HCT116 (cell line): ENCODE measurements around the gene NCOA6. TPM values are rescaled to one million over a fixed set of nuclear protein-coding genes. Genes with fewer than 3 reads are reported as not detected.

Experiments
- ATAC-seq: fragments of 200-7000 bp; cut with Tn5 transposase; 2 replicates; pipeline ENCODE4 v1.9.1; 2020; ENCODE audit warnings: mild to moderate bottlenecking, moderate library complexity
- BruUV-seq: library from RNA; stranded (reverse); fragments of 400-500 nt; replicated peaks from 2 replicates; lab custom pipeline; 2021; lab: Mats Ljungman, UMichigan
- CTCF ChIA-PET: fragments of 300-600 bp; sonication (Branson Sonifier 250); formaldehyde crosslinking; loops from one replicate; lab custom pipeline; 2021; ENCODE audit warnings: antibody characterized with exemption; lab: Charles Lee
- POLR2A ChIA-PET: fragments of 300-600, 350-600 bp; sonication (Branson Sonifier 250); formaldehyde crosslinking; loops from one replicate; lab custom pipeline; 2021; ENCODE audit warnings: antibody characterized with exemption; lab: Charles Lee
- RAD21 ChIA-PET, 2 experiments: fragments of 300-600 bp; sonication (Branson Sonifier 250); formaldehyde crosslinking; loops; one replicate each; lab custom pipeline; 2023; ENCODE audit warnings: low total read pairs in 2 of 2; ENCODE audit not compliant: uncharacterized antibody in 2 of 2, unreplicated experiment in 2 of 2, low non-redundant PET in 1 of 2; lab: Charles Lee
- DNase-seq: peaks from one replicate; pipeline ENCODE4 v3.0.0-alpha.2; 2010; ENCODE audit warnings: low read depth, low spot score
- H2AFZ ChIP-seq: fragments of 200-600 bp; shearing (Covaris generic), sonication (generic); 2 replicates; pipeline ENCODE4 v1.6.1; 2017; ENCODE audit warnings: low read depth, mixed run types, mixed read lengths, antibody characterized with exemption, low read length; ENCODE audit not compliant: poor library complexity, severe bottlenecking
- H3K27ac ChIP-seq: 2 replicates; pipeline ENCODE4 v1.5.1; 2012; ENCODE audit warnings: low read depth, low read length
- H3K27me3 ChIP-seq: fragments of 200-600 bp; sonication (generic); 2 replicates; pipeline ENCODE4 v1.6.1; 2016; ENCODE audit warnings: mixed run types, low read length, mixed read lengths; ENCODE audit not compliant: insufficient read depth
- H3K36me3 ChIP-seq, 2 experiments: fragments of 200-500 bp in 1 of 2; fragments of 200-600 bp in 1 of 2; sonication (Bioruptor generic) in 1 of 2; sonication (generic) in 1 of 2; 2 replicates each; pipeline versions ENCODE4 v1.5.1 to v1.6.1; 2014 to 2016; ENCODE audit warnings: low read length in 2 of 2, inconsistent platforms in 1 of 2, mixed read lengths in 1 of 2, mixed run types in 1 of 2; ENCODE audit not compliant: insufficient read depth in 2 of 2, control insufficient read depth in 1 of 2
- H3K4me1 ChIP-seq, 2 experiments: fragments of 200-600 bp in 1 of 2; sonication (generic) in 1 of 2; 2 replicates each; pipeline versions ENCODE4 v1.5.1 to v1.6.1; 2012 to 2017; ENCODE audit warnings: low read length in 2 of 2, inconsistent platforms in 1 of 2, mild to moderate bottlenecking in 1 of 2, mixed read lengths in 1 of 2, mixed run types in 1 of 2, moderate library complexity in 1 of 2; ENCODE audit not compliant: insufficient read depth in 2 of 2, control insufficient read depth in 1 of 2
- H3K4me2 ChIP-seq: fragments of 200-600 bp; sonication (generic); 2 replicates; pipeline ENCODE4 v1.6.1; 2017; ENCODE audit warnings: mixed run types, low read length, mixed read lengths
- H3K4me3 ChIP-seq, 2 experiments: fragments of 200-600 bp in 1 of 2; sonication (generic) in 1 of 2; replicated peaks in 1 of 2; 2 replicates each; pipeline ENCODE4 v1.5.1; 2011 to 2016; ENCODE audit warnings: low read length in 2 of 2, control low read depth in 1 of 2, low read depth in 1 of 2, mild to moderate bottlenecking in 1 of 2, mixed read lengths in 1 of 2, mixed run types in 1 of 2
- H3K79me2 ChIP-seq: fragments of 200-600 bp; sonication (generic); 2 replicates; pipeline ENCODE4 v1.6.1; 2017; ENCODE audit warnings: mild to moderate bottlenecking, mixed run types, low read length, moderate library complexity, mixed read lengths; ENCODE audit not compliant: insufficient read depth
- H3K9ac ChIP-seq: fragments of 200-600 bp; sonication (generic); 2 replicates; pipeline ENCODE4 v1.6.1; 2016; ENCODE audit warnings: low read length, mixed read lengths
- H3K9me2 ChIP-seq: fragments of 200-600 bp; sonication (generic), shearing (Covaris generic); 2 replicates; pipeline ENCODE4 v1.6.1; 2017; ENCODE audit warnings: mixed run types, mild to moderate bottlenecking, moderate library complexity; ENCODE audit not compliant: insufficient read depth
- H3K9me3 ChIP-seq, 2 experiments: fragments of 200-500 bp in 1 of 2; fragments of 200-600 bp in 1 of 2; sonication (Bioruptor generic) in 1 of 2; sonication (generic) in 1 of 2; 2 replicates each; pipeline ENCODE4 v1.6.1; 2014 to 2017; ENCODE audit warnings: low read length in 2 of 2, mixed read lengths in 2 of 2, inconsistent platforms in 1 of 2, low read depth in 1 of 2, mild to moderate bottlenecking in 1 of 2, mixed run types in 1 of 2, moderate library complexity in 1 of 2; ENCODE audit not compliant: control insufficient read depth in 1 of 2, insufficient read depth in 1 of 2
- H4K20me1 ChIP-seq: fragments of 200-600 bp; sonication (generic), shearing (Covaris generic); 2 replicates; pipeline ENCODE4 v1.6.1; 2017; ENCODE audit warnings: mixed run types, mild to moderate bottlenecking, moderate library complexity; ENCODE audit not compliant: insufficient read depth
- CBX3 ChIP-seq: IDR thresholded peaks from 2 replicates; pipeline ENCODE4 v1.6.1; 2012; ENCODE audit warnings: low read depth
- CTCF ChIP-seq, 3 experiments: fragments of 200-600 bp in 1 of 3; sonication (generic) in 1 of 3; IDR thresholded peaks in 2 of 3; conservative IDR thresholded peaks in 1 of 3; 2 replicates each; pipeline ENCODE4 v1.5.1; 2012 to 2017; ENCODE audit warnings: low read depth in 2 of 3, low read length in 2 of 3, antibody characterized with exemption in 1 of 3, borderline replicate concordance in 1 of 3, control low read depth in 1 of 3, mild to moderate bottlenecking in 1 of 3, mixed read lengths in 1 of 3, mixed run types in 1 of 3, moderate library complexity in 1 of 3; ENCODE audit not compliant: insufficient read depth in 1 of 3
- EGR1 ChIP-seq: IDR thresholded peaks from 2 replicates; pipeline ENCODE4 v1.6.1; 2012; ENCODE audit warnings: low read depth
- ELF1 ChIP-seq: IDR thresholded peaks from 2 replicates; pipeline ENCODE4 v1.6.1; 2012; ENCODE audit warnings: low read depth, borderline replicate concordance
- EZH2 ChIP-seq: fragments of 200-600 bp; sonication (generic); IDR thresholded peaks from 2 replicates; pipeline ENCODE4 v1.6.1; 2017; ENCODE audit warnings: antibody characterized with exemption, mixed run types
- EZH2phosphoT487 ChIP-seq: fragments of 200-600 bp; IDR thresholded peaks from 2 replicates; pipeline ENCODE4 v1.6.1; 2018; ENCODE audit warnings: antibody characterized with exemption, borderline replicate concordance
- FOSL1 ChIP-seq: IDR thresholded peaks from 2 replicates; pipeline ENCODE4 v1.6.1; 2012; ENCODE audit warnings: low read depth
- JUND ChIP-seq: IDR thresholded peaks from 2 replicates; pipeline ENCODE4 v1.6.1; 2012
- MAX ChIP-seq: IDR thresholded peaks from 2 replicates; pipeline ENCODE4 v1.6.1; 2012
- POLR2A ChIP-seq: IDR thresholded peaks from 2 replicates; pipeline ENCODE4 v1.7.0; 2011; ENCODE audit warnings: borderline replicate concordance; ENCODE audit not compliant: insufficient read depth, insufficient read length; ENCODE audit errors: extremely low read depth
- POLR2AphosphoS5 ChIP-seq: IDR thresholded peaks from 2 replicates; pipeline ENCODE4 v1.6.1; 2011; ENCODE audit warnings: mild to moderate bottlenecking, low read depth, low read length, moderate library complexity
- RAD21 ChIP-seq: IDR thresholded peaks from 2 replicates; pipeline ENCODE4 v1.6.1; 2012; ENCODE audit warnings: low read depth, mild to moderate bottlenecking
- SIN3A ChIP-seq: IDR thresholded peaks from 2 replicates; pipeline ENCODE4 v1.6.1; 2012; ENCODE audit warnings: low read depth
- TCF7L2 ChIP-seq: IDR thresholded peaks from 2 replicates; pipeline ENCODE4 v1.7.0; 2011; ENCODE audit warnings: borderline replicate concordance, inconsistent platforms; ENCODE audit not compliant: insufficient read depth, insufficient read length; ENCODE audit errors: extremely low read depth
- YY1 ChIP-seq: IDR thresholded peaks from 2 replicates; pipeline ENCODE4 v1.6.1; 2011; ENCODE audit warnings: low read length, low read depth, moderate library complexity, mild to moderate bottlenecking; ENCODE audit not compliant: insufficient replicate concordance; ENCODE audit errors: extremely low read depth
- ZNF274 ChIP-seq: fragments of 200-500 bp; sonication (Bioruptor generic); IDR thresholded peaks from 2 replicates; pipeline ENCODE4 v1.6.1; 2014; ENCODE audit warnings: mild to moderate bottlenecking, low read depth, low read length, inconsistent platforms
- intact Hi-C: fragments of 100-400 bp; cut with micrococcal nuclease; formaldehyde crosslinking; loops from 2 replicates; pipeline ENCODE4 v1.10.0; 2022
- total RNA-seq: library from RNA; stranded (reverse); gene quantifications from one replicate; pipeline ENCODE4 v1.2.1, GENCODE V29; 2021; ENCODE audit not compliant: unreplicated experiment

NCOA6 gene
- total RNA-seq, 1 experiment from 2014 or later, result 24.8 TPM

- TF ChIP-seq POLR2AphosphoS5 (peak; percentile 91), ZNF274 (no peak), TCF7L2 (peak; percentile 56), POLR2A (peak; percentile 83), JUND (no peak), ELF1 (peak; percentile 52), EZH2phosphoT487 (no peak), SIN3A (no peak; the same call in 1 of the 2 replicates), CBX3 (peak; percentile 39; the same call in 1 of the 2 replicates), FOSL1 (no peak), CTCF (IDR thresholded peaks at IDR 0.05 in 2 of 3, conservative IDR thresholded peaks at IDR 0.05 in 1 of 3; ENCODE audit: borderline replicate concordance in 1 of 3, insufficient read depth in 1 of 3, low read depth in 2 of 3, low read length in 2 of 3) (no peak)
These were observed 148.6 kb downstream of the NCOA6 start, which contains the start of gene PIGU (continued) for GRCh38 chr20:34676642-34677373.

GRCh38 chr20:34675993-34676641 is 149.3 kb downstream of the NCOA6 start:
- Histone ChIP-seq H3K9me3 (no peaks in the 10 kb centered on the region), H3K9ac (peak overlapping the region; percentile 75), H3K36me3 (no peaks in the 10 kb centered on the region), H3K79me2 (peaks cover 21% of the 10 kb centered on the region), H2AFZ (no peak overlapping the region), H4K20me1 (no peaks in the 10 kb centered on the region), H3K27ac (peak overlapping the region; percentile 55), H3K4me3 (peak overlapping the region; percentile 76 to 87), H3K9me2 (no peaks in the 10 kb centered on the region), H3K4me1 (peaks cover 7 to 12% of the 10 kb centered on the region in 2 experiments; a peak in 3 of 4 replicates), H3K27me3 (no peaks in the 10 kb centered on the region), H3K4me2 (peak overlapping the region; percentile 89)
- peak; percentile 5 for ATAC-seq
- DNase-seq, result no peak
- POLR2A ChIA-PET, result no interaction called here
- RAD21 ChIA-PET, result no interaction called here
- CTCF ChIA-PET, result interaction anchor here (0.7 kb wide), 2 partner anchors 94 to 415 kb away, joined by 3 to 4 read pairs; no protein-coding TSS in a partner anchor
- intact Hi-C loops, result no loop called here
- BruUV-seq, result TSS peak; percentile 75
- TF ChIP-seq FOSL1, result no peak
- TF ChIP-seq EZH2, result no peak
- no peak for TF ChIP-seq CTCF (IDR thresholded peaks at IDR 0.05 in 2 of 3, conservative IDR thresholded peaks at IDR 0.05 in 1 of 3; ENCODE audit: borderline replicate concordance in 1 of 3, insufficient read depth in 1 of 3, low read depth in 2 of 3, low read length in 2 of 3)
- no peak for TF ChIP-seq EGR1
- no peak for TF ChIP-seq MAX
- no peak for TF ChIP-seq POLR2A
- no peak for TF ChIP-seq TCF7L2
- no peak for TF ChIP-seq YY1
- TF ChIP-seq SIN3A, result no peak
- no peak for TF ChIP-seq RAD21
- no peak for TF ChIP-seq ELF1
- no peak for TF ChIP-seq JUND
- TF ChIP-seq EZH2phosphoT487, result no peak
